PC-9 (cell line): ENCODE measurements around the gene CACHD1.

Source experiments
- EZH2 ChIP-seq: fragments of 200-600 bp; sonication (generic); IDR thresholded peaks from 2 replicates; pipeline ENCODE4 v1.8.0; 2017; ENCODE audit warnings: antibody characterized with exemption, low read depth
- TF ChIP-seq, protein P1 (sequence below): fragments of 200-600 bp; sonication (generic); conservative IDR thresholded peaks from 2 replicates; pipeline ENCODE4 v1.6.1; 2017; ENCODE audit warnings: mixed run types, antibody characterized with exemption, mild to moderate bottlenecking, moderate library complexity

DNA sequence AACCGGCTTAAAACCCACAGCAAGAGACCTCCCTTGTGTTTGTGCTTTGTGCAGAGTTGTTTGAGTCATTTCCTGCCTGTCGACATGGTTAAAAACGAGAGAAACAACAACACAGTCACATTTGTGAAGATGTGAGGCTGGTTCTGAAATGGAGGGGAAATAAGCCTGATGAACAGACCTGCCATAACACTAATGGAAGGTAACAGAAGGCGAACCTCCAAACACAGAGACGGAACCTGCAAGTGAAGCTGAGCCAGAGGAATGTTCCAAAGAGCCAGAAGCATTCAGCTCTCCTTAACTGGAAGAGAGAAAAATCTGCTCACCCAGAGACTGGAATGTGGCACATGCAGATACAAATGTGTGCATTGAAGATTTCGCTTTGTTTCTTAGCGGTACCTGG, 221.7 kb downstream of the CACHD1 start:
- TF ChIP-seq, protein P1, sequence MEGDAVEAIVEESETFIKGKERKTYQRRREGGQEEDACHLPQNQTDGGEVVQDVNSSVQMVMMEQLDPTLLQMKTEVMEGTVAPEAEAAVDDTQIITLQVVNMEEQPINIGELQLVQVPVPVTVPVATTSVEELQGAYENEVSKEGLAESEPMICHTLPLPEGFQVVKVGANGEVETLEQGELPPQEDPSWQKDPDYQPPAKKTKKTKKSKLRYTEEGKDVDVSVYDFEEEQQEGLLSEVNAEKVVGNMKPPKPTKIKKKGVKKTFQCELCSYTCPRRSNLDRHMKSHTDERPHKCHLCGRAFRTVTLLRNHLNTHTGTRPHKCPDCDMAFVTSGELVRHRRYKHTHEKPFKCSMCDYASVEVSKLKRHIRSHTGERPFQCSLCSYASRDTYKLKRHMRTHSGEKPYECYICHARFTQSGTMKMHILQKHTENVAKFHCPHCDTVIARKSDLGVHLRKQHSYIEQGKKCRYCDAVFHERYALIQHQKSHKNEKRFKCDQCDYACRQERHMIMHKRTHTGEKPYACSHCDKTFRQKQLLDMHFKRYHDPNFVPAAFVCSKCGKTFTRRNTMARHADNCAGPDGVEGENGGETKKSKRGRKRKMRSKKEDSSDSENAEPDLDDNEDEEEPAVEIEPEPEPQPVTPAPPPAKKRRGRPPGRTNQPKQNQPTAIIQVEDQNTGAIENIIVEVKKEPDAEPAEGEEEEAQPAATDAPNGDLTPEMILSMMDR: no peak
- TF ChIP-seq EZH2: no peak
